H1 (cell line): ENCODE measurements around the gene EXOC6. TPM values are rescaled to one million over a fixed set of nuclear protein-coding genes. Genes with fewer than 3 reads are reported as not detected.

Experiments used
- CTCF ChIA-PET: fragments of 300-600 bp; sonication (Branson Sonifier 250); formaldehyde crosslinking; loops from one replicate; lab custom pipeline; 2021; ENCODE audit not compliant: partially characterized antibody; lab: Charles Lee
- POLR2A ChIA-PET: fragments of 300-600 bp; sonication (Branson Sonifier 250); formaldehyde crosslinking; loops from one replicate; lab custom pipeline; 2021; ENCODE audit warnings: inconsistent platforms; ENCODE audit not compliant: partially characterized antibody; lab: Charles Lee
- DNase-seq, 2 experiments: peaks; one replicate each; pipeline versions ENCODE4 v3.0.0 to v3.0.0-alpha.2; 2010 to 2022; ENCODE audit warnings: low spot score in 2 of 2, low read depth in 1 of 2, mixed read lengths in 1 of 2
- FAIRE-seq: peaks from 2 replicates; lab custom pipeline; 2011; peaks lifted over from hg19 to GRCh38; lab: Jason Lieb, UNC
- H2AFZ ChIP-seq: 2 replicates; pipeline ENCODE4 v1.8.1; 2012; ENCODE audit warnings: low read length, inconsistent platforms
- H2AK5ac ChIP-seq: 2 replicates; pipeline ENCODE4 v1.6.1; 2013; ENCODE audit warnings: low read depth, low read length
- H2BK120ac ChIP-seq: replicated peaks from 2 replicates; pipeline ENCODE3; 2013; ENCODE audit warnings: low read depth, low read length, inconsistent platforms
- H2BK12ac ChIP-seq: 2 replicates; pipeline ENCODE4 v1.6.1; 2013; ENCODE audit warnings: low read depth, low read length
- H2BK15ac ChIP-seq: 2 replicates; pipeline ENCODE4 v1.6.1; 2013; ENCODE audit warnings: low read length
- H2BK20ac ChIP-seq: 2 replicates; pipeline ENCODE4 v1.6.1; 2013; ENCODE audit warnings: low read length
- H2BK5ac ChIP-seq: 2 replicates; pipeline ENCODE4 v1.6.1; 2013; ENCODE audit warnings: low read depth, low read length
- H3K14ac ChIP-seq: 2 replicates; pipeline ENCODE4 v1.6.1; 2013; ENCODE audit warnings: inconsistent platforms; ENCODE audit not compliant: insufficient read length
- H3K18ac ChIP-seq: 2 replicates; pipeline ENCODE4 v1.6.1; 2013; ENCODE audit warnings: low read length; ENCODE audit errors: extremely low read depth
- H3K23ac ChIP-seq: 2 replicates; pipeline ENCODE4 v1.6.1; 2013; ENCODE audit warnings: inconsistent platforms; ENCODE audit not compliant: insufficient read length
- H3K23me2 ChIP-seq: 2 replicates; pipeline ENCODE4 v1.6.1; 2013; ENCODE audit warnings: low read depth, low read length
- H3K27ac ChIP-seq: 2 replicates; pipeline ENCODE4 v1.6.1; 2011; ENCODE audit warnings: low read depth, low read length, inconsistent platforms
- H3K27me3 ChIP-seq, 4 experiments: replicated peaks in 1 of 4; 1 replicate in 1 of 4; 2 replicates in 3 of 4; pipeline versions ENCODE4 v1.6.1 to v1.8.1; 2011 to 2013; ENCODE audit warnings: low read length in 3 of 4, mild to moderate bottlenecking in 3 of 4, inconsistent platforms in 2 of 4, mixed read lengths in 2 of 4, moderate library complexity in 1 of 4; ENCODE audit not compliant: control insufficient read depth in 3 of 4, insufficient read depth in 3 of 4; ENCODE audit errors: extremely low read depth in 1 of 4
- H3K36me3 ChIP-seq, 4 experiments: 2 replicates each; pipeline versions ENCODE4 v1.6.1 to v1.8.1; 2011 to 2013; ENCODE audit warnings: mild to moderate bottlenecking in 4 of 4, low read length in 3 of 4, moderate library complexity in 2 of 4, control low read depth in 1 of 4, inconsistent platforms in 1 of 4; ENCODE audit not compliant: insufficient read depth in 4 of 4, control insufficient read depth in 2 of 4
- H3K4ac ChIP-seq: replicated peaks from 2 replicates; pipeline ENCODE3; 2013; ENCODE audit warnings: low read length, low read depth, mixed read lengths, inconsistent platforms; ENCODE audit not compliant: insufficient read length
- H3K4me1 ChIP-seq, 4 experiments: replicated peaks in 1 of 4; 1 replicate in 1 of 4; 2 replicates in 3 of 4; pipeline versions ENCODE4 v1.6.1 to v1.8.1; 2011 to 2013; ENCODE audit warnings: low read length in 3 of 4, inconsistent platforms in 2 of 4, mixed read lengths in 1 of 4; ENCODE audit not compliant: insufficient read depth in 4 of 4, control insufficient read depth in 3 of 4
- H3K4me2 ChIP-seq, 2 experiments: 2 replicates each; pipeline versions ENCODE4 v1.6.1 to v1.8.1; 2011 to 2013; ENCODE audit warnings: low read depth in 2 of 2, low read length in 2 of 2, control low read depth in 1 of 2, inconsistent platforms in 1 of 2, mild to moderate bottlenecking in 1 of 2; ENCODE audit not compliant: insufficient read depth in 1 of 2
- H3K4me3 ChIP-seq, 4 experiments: fragments of 200-600, 300-600 bp in 1 of 4; sonication (generic), shearing (Covaris generic), sonication (Bioruptor Twin) in 1 of 4; 2 replicates each; pipeline versions ENCODE4 v1.5.1 to v1.8.1; 2011 to 2016; ENCODE audit warnings: low read length in 4 of 4, low read depth in 3 of 4, control low read depth in 2 of 4, inconsistent platforms in 2 of 4, mild to moderate bottlenecking in 2 of 4, mixed read lengths in 1 of 4, moderate library complexity in 1 of 4; ENCODE audit not compliant: insufficient read depth in 2 of 4; ENCODE audit errors: extremely low read depth in 1 of 4
- H3K56ac ChIP-seq: replicated peaks from 2 replicates; pipeline ENCODE3; 2013; ENCODE audit warnings: low read depth, mild to moderate bottlenecking, mixed read lengths, low read length, inconsistent platforms; ENCODE audit not compliant: insufficient read length
- H3K79me1 ChIP-seq: 2 replicates; pipeline ENCODE4 v1.6.1; 2013; ENCODE audit warnings: low read depth, low read length, control low read depth
- H3K79me2 ChIP-seq, 2 experiments: 2 replicates each; pipeline versions ENCODE4 v1.6.1 to v1.8.1; 2012 to 2013; ENCODE audit warnings: low read length in 2 of 2, mild to moderate bottlenecking in 2 of 2, inconsistent platforms in 1 of 2; ENCODE audit not compliant: insufficient read depth in 2 of 2, control insufficient read depth in 1 of 2
- H3K9ac ChIP-seq, 4 experiments: replicated peaks in 1 of 4; 1 replicate in 1 of 4; 2 replicates in 3 of 4; pipeline versions ENCODE4 v1.6.1 to v1.8.1; 2011 to 2013; ENCODE audit warnings: low read depth in 3 of 4, low read length in 3 of 4, control low read depth in 2 of 4, mild to moderate bottlenecking in 2 of 4, moderate library complexity in 2 of 4, inconsistent platforms in 1 of 4; ENCODE audit errors: extremely low read depth in 1 of 4
- H3K9me3 ChIP-seq, 2 experiments: 2 replicates each; pipeline versions ENCODE4 v1.6.1 to v1.8.1; 2012 to 2013; ENCODE audit warnings: mild to moderate bottlenecking in 2 of 2, moderate library complexity in 2 of 2, control low read depth in 1 of 2, inconsistent platforms in 1 of 2, low read depth in 1 of 2, low read length in 1 of 2, mixed read lengths in 1 of 2; ENCODE audit not compliant: insufficient read depth in 2 of 2
- H4K20me1 ChIP-seq, 2 experiments: replicated peaks in 1 of 2; 2 replicates each; pipeline versions ENCODE3 to v1.8.1; 2011 to 2013; ENCODE audit warnings: inconsistent platforms in 2 of 2, low read length in 2 of 2, mild to moderate bottlenecking in 1 of 2; ENCODE audit not compliant: insufficient read depth in 2 of 2, control insufficient read depth in 1 of 2
- H4K5ac ChIP-seq: 2 replicates; pipeline ENCODE4 v1.6.1; 2013; ENCODE audit warnings: low read length, low read depth, mixed read lengths, inconsistent platforms; ENCODE audit not compliant: insufficient read length
- H4K8ac ChIP-seq: 2 replicates; pipeline ENCODE4 v1.8.0; 2013; ENCODE audit warnings: mild to moderate bottlenecking, moderate library complexity, low read length, inconsistent platforms; ENCODE audit not compliant: insufficient read depth; ENCODE audit errors: extremely low read depth
- H4K91ac ChIP-seq: replicated peaks from 2 replicates; pipeline ENCODE3; 2013; ENCODE audit warnings: low read length, mixed read lengths, inconsistent platforms; ENCODE audit not compliant: insufficient read length
- CBX8 ChIP-seq: fragments of 300-800, 300-1000 bp; sonication (generic); IDR thresholded peaks from 2 replicates; pipeline ENCODE4 v1.7.1; 2016; ENCODE audit warnings: low read depth, low read length, borderline replicate concordance
- EGR1 ChIP-seq: IDR thresholded peaks from 2 replicates; pipeline ENCODE4 v1.6.1; 2011; ENCODE audit warnings: low read depth, low read length, borderline replicate concordance
- EZH2 ChIP-seq: fragments of 200-600 bp; sonication (generic); IDR thresholded peaks from 2 replicates; pipeline ENCODE4 v1.7.1; 2012; ENCODE audit warnings: low read depth, mild to moderate bottlenecking, moderate library complexity, low read length, inconsistent platforms; ENCODE audit not compliant: severe bottlenecking
- KDM4A ChIP-seq: IDR thresholded peaks from one replicate; pipeline ENCODE4 v1.7.1; 2012; ENCODE audit warnings: low read depth, mild to moderate bottlenecking, moderate library complexity, low read length, inconsistent platforms; ENCODE audit not compliant: severe bottlenecking
- POLR2A ChIP-seq, 2 experiments: IDR thresholded peaks; 1 replicate in 1 of 2; 2 replicates in 1 of 2; pipeline ENCODE4 v1.6.1; 2011; ENCODE audit warnings: low read depth in 2 of 2, low read length in 2 of 2, mild to moderate bottlenecking in 2 of 2; ENCODE audit errors: control extremely low read depth in 1 of 2
- RNF2 ChIP-seq: fragments of 200-900, 300-1000 bp; sonication (generic); IDR thresholded peaks from 2 replicates; pipeline ENCODE4 v1.7.1; 2016; ENCODE audit warnings: borderline replicate concordance, low read depth, mild to moderate bottlenecking, antibody characterized with exemption, low read length; ENCODE audit not compliant: poor library complexity, severe bottlenecking; ENCODE audit errors: missing control alignments
- SIX5 ChIP-seq: IDR thresholded peaks from 2 replicates; pipeline ENCODE4 v1.6.1; 2011; ENCODE audit warnings: mild to moderate bottlenecking, low read depth, low read length
- SP2 ChIP-seq: IDR thresholded peaks from 2 replicates; pipeline ENCODE4 v1.6.1; 2012; ENCODE audit warnings: mild to moderate bottlenecking, low read length, inconsistent platforms
- SUZ12 ChIP-seq: fragments of 200-600 bp; sonication (generic); IDR thresholded peaks from 2 replicates; pipeline ENCODE4 v1.6.1; 2012; ENCODE audit warnings: mild to moderate bottlenecking, inconsistent platforms, low read length, moderate library complexity, mixed read lengths
- TEAD4 ChIP-seq: IDR thresholded peaks from 2 replicates; pipeline ENCODE4 v1.6.1; 2012; ENCODE audit warnings: low read depth, low read length, inconsistent platforms, mixed read lengths
- USF2 ChIP-seq: IDR thresholded peaks from 2 replicates; pipeline ENCODE4 v1.6.1; 2011; ENCODE audit warnings: low read length, improper control_type of control experiment
- WGBS, 2 experiments: shearing (Covaris generic) in 1 of 2; methylation state at CpG; one replicate each; pipeline versions ENCODE4 v1.1.6 to v1.1.7; 2013 to 2015; ENCODE audit warnings: low lambda C conversion rate in 2 of 2, mixed read lengths in 2 of 2, inconsistent platforms in 1 of 2, low coverage in 1 of 2, missing lambda C conversion rate in 1 of 2; ENCODE audit not compliant: insufficient replicate concordance in 2 of 2, insufficient coverage in 1 of 2, insufficient read length in 1 of 2; ENCODE audit errors: extremely low coverage in 1 of 2, missing lambda C conversion rate in 1 of 2; 5-methylcytosine and 5-hydroxymethylcytosine counted together
- polyA plus RNA-seq, 7 experiments: library from polyadenylated mRNA; depleted of rRNA in 3 of 7; stranded (reverse) in 5 of 7; unstranded in 2 of 7; fragments of >200 nt in 5 of 7; fragments of 200-250 nt in 2 of 7; gene quantifications; 1 replicate in 5 of 7; 2 replicates in 1 of 7; 4 replicates in 1 of 7; pipeline versions ENCODE4 v1.2.1 to v1.2.3, GENCODE V29; 2011 to 2013; ENCODE audit warnings: missing spikeins in 2 of 7, mixed read lengths in 2 of 7
- total RNA-seq: library from RNA; stranded (reverse); fragmentation: NEBNext Ultra II Directional; extraction: Animal tissue kit (Norgen Biotek cat#: 25700); gene quantifications from 2 replicates; pipeline ENCODE4 v1.2.1, GENCODE V29; 2021

EXOC6 gene
- total and polyA plus RNA-seq, 2 of the 8 experiments (the other 6 are each of a cell fraction or from before 2014, with no cell fraction given): 1.7 to 4.5 TPM

GRCh38 chr10:93060887-93061593 is 212.7 kb downstream of the EXOC6 start:
- Histone ChIP-seq H3K4me1 (peaks cover 3 to 33% (median 25%) of the 10 kb centered on the region in 4 experiments), H3K4ac (no peak overlapping the region), H2BK5ac (no peak overlapping the region), H3K14ac (no peak overlapping the region), H3K4me2 (peak overlapping the region; percentile 75 to 89), H2BK120ac (no peak overlapping the region), H4K8ac (no peak overlapping the region), H3K36me3 (peaks cover 0 to 18% (median 1%) of the 10 kb centered on the region in 4 experiments; a peak in 1 of 8 replicates), H3K79me2 (no peaks in the 10 kb centered on the region), H3K56ac (no peak overlapping the region), H3K18ac (no peak overlapping the region), H2BK15ac (no peak overlapping the region), H2AK5ac (no peak overlapping the region), H2BK12ac (no peak overlapping the region), H3K9me3 (no peaks in the 10 kb centered on the region; a peak in 1 of 4 replicates), H2AFZ (no peak overlapping the region), H3K9ac (no peak overlapping the region), H2BK20ac (0 out of 2 replicates have a peak overlapping the region, but pooled peaks have one; percentile 21), H4K91ac (no peak overlapping the region), H3K4me3 (peak overlapping the region; percentile 34 to 59 (median 46); a peak in 6 of 8 replicates), H3K23ac (no peak overlapping the region), H3K27ac (no peak overlapping the region), H3K27me3 (peaks cover 72 to 84% (median 76%) of the 10 kb centered on the region in 4 experiments), H3K79me1 (no peaks in the 10 kb centered on the region), H4K5ac (no peak overlapping the region), H3K23me2 (peaks cover 14% of the 10 kb centered on the region; the same call in 1 of the 2 replicates), H4K20me1 (peaks cover 3 to 21% of the 10 kb centered on the region in 2 experiments)
- 11% methylated on average over 41 of the region's 45 CpGs; no CpG with 5 or more reads in 1 of the 2 experiments for WGBS, 2 experiments
- DNase-seq (no peak), FAIRE-seq (no peak)
- ChIA-PET CTCF (interaction anchor here (0.8 to 14.8 kb wide), 21 partner anchors 7 to 305 kb away, joined by 3 to 147 read pairs (median 4); partner anchors contain the start of gene CYP26A1), POLR2A (interaction anchor here (0.6 to 5.7 kb wide), 2 partner anchors 13 to 1415 kb away, joined by 4 to 26 read pairs; partner anchors contain the start of gene CYP26A1)
- TF ChIP-seq EZH2 (peak; percentile 85), RNF2 (peak; percentile 28), TEAD4 (no peak), USF2 (no peak), POLR2A (IDR thresholded peaks at IDR 0.05; ENCODE audit: control extremely low read depth in 1 of 2, low read depth in 2 of 2, low read length in 2 of 2) (no peak), CBX8 (no peak), KDM4A (peak; percentile 70), SIX5 (no peak), EGR1 (no peak), SP2 (no peak), SUZ12 (peak; percentile 57; the same call in 1 of the 2 replicates)
